ENCODE measurements around the gene DYNC2H1. TPM values are rescaled to one million over a fixed set of nuclear protein-coding genes. Genes with fewer than 3 reads are reported as not detected.

The DYNC2H1 gene
- total and polyA plus RNA-seq, 3 donors from 2014 or later = 28.7 to 43.1 (median 31.5) TPM

DNA sequence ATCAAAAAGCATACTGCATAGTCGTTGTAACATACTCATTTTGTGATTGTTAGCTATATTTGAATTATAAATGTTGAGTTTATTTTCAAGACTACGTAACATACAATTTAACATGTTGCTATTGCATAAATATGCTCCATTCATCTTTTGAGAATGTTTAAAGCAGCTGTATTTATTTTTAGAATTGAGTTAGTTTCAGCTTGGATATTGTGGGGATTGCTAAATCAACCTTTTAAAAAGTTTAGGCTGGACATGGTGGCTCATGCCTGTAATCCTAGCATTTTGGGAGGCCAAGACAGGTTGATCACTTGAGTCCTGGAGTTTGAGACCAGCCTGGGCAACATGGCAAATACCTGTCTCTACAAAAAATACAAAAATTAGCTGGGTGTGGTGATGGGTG is 288.1 kb downstream of the DYNC2H1 start:
- no peaks in the 10 kb centered on the region for H3K4me1 ChIP-seq
- H3K27me3 ChIP-seq = no peaks in the 10 kb centered on the region
- DNase-seq = no peak
- H3K9me3 ChIP-seq = no peaks in the 10 kb centered on the region
- TF ChIP-seq, protein P1, sequence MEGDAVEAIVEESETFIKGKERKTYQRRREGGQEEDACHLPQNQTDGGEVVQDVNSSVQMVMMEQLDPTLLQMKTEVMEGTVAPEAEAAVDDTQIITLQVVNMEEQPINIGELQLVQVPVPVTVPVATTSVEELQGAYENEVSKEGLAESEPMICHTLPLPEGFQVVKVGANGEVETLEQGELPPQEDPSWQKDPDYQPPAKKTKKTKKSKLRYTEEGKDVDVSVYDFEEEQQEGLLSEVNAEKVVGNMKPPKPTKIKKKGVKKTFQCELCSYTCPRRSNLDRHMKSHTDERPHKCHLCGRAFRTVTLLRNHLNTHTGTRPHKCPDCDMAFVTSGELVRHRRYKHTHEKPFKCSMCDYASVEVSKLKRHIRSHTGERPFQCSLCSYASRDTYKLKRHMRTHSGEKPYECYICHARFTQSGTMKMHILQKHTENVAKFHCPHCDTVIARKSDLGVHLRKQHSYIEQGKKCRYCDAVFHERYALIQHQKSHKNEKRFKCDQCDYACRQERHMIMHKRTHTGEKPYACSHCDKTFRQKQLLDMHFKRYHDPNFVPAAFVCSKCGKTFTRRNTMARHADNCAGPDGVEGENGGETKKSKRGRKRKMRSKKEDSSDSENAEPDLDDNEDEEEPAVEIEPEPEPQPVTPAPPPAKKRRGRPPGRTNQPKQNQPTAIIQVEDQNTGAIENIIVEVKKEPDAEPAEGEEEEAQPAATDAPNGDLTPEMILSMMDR (IDR thresholded peaks at IDR 0.05) = no peak
- no peak for TF ChIP-seq POLR2A (IDR thresholded peaks at IDR 0.05)
- H3K4me3 ChIP-seq = no peak overlapping the region
- intact Hi-C loops (cut with DNase I; ENCODE audit: low total_unique reads) = no loop called here
- 48 to 86% methylated on average over 2 of the region's 2 CpGs for WGBS, 2 donors
- no peak overlapping the region for H3K27ac ChIP-seq
- H3K36me3 ChIP-seq (ENCODE audit: low read depth, missing control alignments) = no peaks in the 10 kb centered on the region

DNA sequence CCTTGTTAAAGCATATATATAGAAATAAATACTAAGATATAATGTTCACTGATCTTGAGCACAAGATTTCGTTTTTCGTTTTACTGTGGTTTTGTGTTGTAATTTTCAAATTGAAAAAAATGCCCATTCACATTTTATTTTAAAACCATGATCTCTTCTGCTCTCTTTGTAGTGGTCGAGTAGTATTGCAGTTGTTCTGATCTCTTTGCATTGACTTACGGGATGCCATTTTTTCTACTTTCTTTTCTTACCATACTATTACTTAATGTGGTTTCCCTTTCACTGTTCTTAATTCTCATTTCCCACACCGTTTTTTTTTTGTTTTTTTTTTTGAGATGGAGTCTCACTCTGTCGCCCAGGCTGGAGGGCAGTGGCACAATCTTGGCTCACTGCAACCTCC is 289.6 kb downstream of the DYNC2H1 start:
- intact Hi-C loops (cut with DNase I; ENCODE audit: low total_unique reads) = no loop called here
- Histone ChIP-seq H3K9me3 (no peaks in the 10 kb centered on the region), H3K4me3 (no peak overlapping the region), H3K36me3 (ENCODE audit: low read depth, missing control alignments) (no peaks in the 10 kb centered on the region), H3K27ac (no peak overlapping the region), H3K27me3 (no peaks in the 10 kb centered on the region), H3K4me1 (no peaks in the 10 kb centered on the region)
- TF ChIP-seq, protein P1 (IDR thresholded peaks at IDR 0.05) = no peak
- no peak for TF ChIP-seq POLR2A (IDR thresholded peaks at IDR 0.05)
- 81 to 84% methylated on average over 6 of the region's 6 CpGs for WGBS, 2 donors
- DNase-seq = no peak

DNA sequence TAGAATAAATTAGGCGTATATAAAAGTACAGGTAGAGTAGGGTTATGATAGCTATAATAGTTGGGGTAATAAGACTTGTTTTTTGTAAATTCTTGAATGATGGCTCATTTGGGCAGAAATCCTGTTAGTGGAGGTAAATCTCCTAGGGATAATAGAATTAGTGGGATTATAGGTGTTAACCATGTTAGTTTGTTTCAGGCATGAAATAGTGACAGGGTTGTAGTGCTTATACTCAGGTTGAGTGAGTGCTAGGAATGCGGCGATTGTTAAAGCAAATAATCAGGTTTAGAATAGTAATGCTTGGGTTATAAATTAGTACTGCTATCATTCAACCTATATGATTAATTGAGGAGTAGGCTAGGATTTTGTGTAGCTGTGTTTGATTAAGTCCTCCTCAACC is 297.1 kb downstream of the DYNC2H1 start:
- H3K9me3 ChIP-seq = no peaks in the 10 kb centered on the region
- no peak for DNase-seq
- intact Hi-C loops (cut with DNase I; ENCODE audit: low total_unique reads) = no loop called here
- no peaks in the 10 kb centered on the region for H3K36me3 ChIP-seq (ENCODE audit: low read depth, missing control alignments)
- no peak overlapping the region for H3K27ac ChIP-seq
- WGBS, 2 donors = 85 to 87% methylated on average over 3 of the region's 3 CpGs
- H3K4me1 ChIP-seq = no peaks in the 10 kb centered on the region
- TF ChIP-seq, protein P1 (IDR thresholded peaks at IDR 0.05) = no peak
- TF ChIP-seq POLR2A (IDR thresholded peaks at IDR 0.05) = no peak
- no peak overlapping the region for H3K4me3 ChIP-seq
- no peaks in the 10 kb centered on the region for H3K27me3 ChIP-seq

DNA sequence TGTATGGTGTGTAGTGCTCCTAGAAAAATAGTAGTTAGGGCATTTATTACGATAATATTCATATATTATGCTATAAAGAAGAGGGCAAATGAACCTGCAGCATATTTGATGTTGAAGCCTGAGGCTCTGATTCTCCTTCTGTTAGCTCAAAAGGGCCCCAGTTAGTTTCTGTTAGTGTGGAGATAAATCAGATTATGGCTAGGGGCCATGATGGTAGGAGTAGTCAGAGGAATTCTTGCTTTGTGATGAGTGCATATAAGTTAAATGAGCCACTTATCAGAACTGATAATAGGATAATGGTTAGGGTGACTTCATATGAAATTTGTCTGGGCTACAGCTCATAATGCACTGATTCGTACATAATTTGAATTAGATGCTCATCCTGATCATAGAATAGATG is 298.4 kb downstream of the DYNC2H1 start:
- H3K36me3 ChIP-seq (ENCODE audit: low read depth, missing control alignments) = no peaks in the 10 kb centered on the region
- intact Hi-C loops (cut with DNase I; ENCODE audit: low total_unique reads) = no loop called here
- H3K9me3 ChIP-seq = no peaks in the 10 kb centered on the region
- H3K27ac ChIP-seq = no peak overlapping the region
- no peaks in the 10 kb centered on the region for H3K27me3 ChIP-seq
- WGBS, 2 donors = 91 to 96% methylated on average over 2 of the region's 2 CpGs
- no peak overlapping the region for H3K4me3 ChIP-seq
- TF ChIP-seq, protein P1 (IDR thresholded peaks at IDR 0.05) = no peak
- no peak for TF ChIP-seq POLR2A (IDR thresholded peaks at IDR 0.05)
- DNase-seq = no peak
- H3K4me1 ChIP-seq = no peaks in the 10 kb centered on the region

DNA sequence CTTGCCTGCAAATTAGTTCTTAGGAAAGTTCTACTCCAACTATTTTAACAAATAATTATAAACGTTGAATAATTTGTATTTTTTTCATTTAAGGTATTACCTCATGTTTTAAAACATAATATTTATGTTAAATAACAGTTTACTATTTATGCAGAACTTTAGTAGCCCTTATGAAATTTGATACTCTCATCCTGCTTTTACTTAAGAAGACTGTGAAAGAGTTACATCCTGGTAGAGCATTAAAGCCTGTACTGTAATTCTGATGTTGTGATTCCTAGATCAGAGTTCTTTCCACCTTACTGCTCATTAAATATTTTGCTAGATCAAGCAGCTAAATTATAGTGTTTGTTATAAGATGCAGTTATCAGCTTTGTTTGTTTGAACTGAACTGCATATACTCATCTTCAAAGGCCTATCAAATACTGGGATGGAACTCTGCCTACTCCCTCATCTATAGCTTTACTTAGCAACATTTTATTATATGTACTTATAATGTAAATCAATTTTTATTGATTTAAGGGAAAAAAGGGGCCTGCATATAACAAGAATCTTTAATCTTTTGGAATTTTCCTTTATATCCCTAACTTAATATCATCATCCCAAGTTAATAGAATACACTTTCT is 304.2 kb downstream of the DYNC2H1 start:
- H3K27ac ChIP-seq = no peak overlapping the region
- no peaks in the 10 kb centered on the region for H3K9me3 ChIP-seq
- no peak for DNase-seq
- H3K27me3 ChIP-seq = no peaks in the 10 kb centered on the region
- TF ChIP-seq, protein P1 (IDR thresholded peaks at IDR 0.05) = no peak
- TF ChIP-seq POLR2A (IDR thresholded peaks at IDR 0.05) = no peak
- intact Hi-C loops (cut with DNase I; ENCODE audit: low total_unique reads) = no loop called here
- H3K4me3 ChIP-seq = no peak overlapping the region
- H3K36me3 ChIP-seq (ENCODE audit: low read depth, missing control alignments) = no peaks in the 10 kb centered on the region
- WGBS, 2 donors = 84 to 90% methylated on average over 1 of the region's 1 CpG
- H3K4me1 ChIP-seq = no peaks in the 10 kb centered on the region
